GM12878 (cell line): ENCODE results near the gene LUM. TPM values are rescaled to one million over a fixed set of nuclear protein-coding genes. Genes with fewer than 3 reads are reported as not detected.

Experiments used
- ATAC-seq: fragments of 200-7000 bp; cut with Tn5 transposase; 3 replicates; pipeline ENCODE4 v1.9.1; 2020; ENCODE audit warnings: mild to moderate bottlenecking, moderate library complexity
- BruUV-seq: library from RNA; stranded (reverse); fragments of 400-500 nt; replicated peaks from 2 replicates; lab custom pipeline; 2021; lab: Mats Ljungman, UMichigan
- CTCF ChIA-PET: fragments of 300-600 bp; sonication (Branson Sonifier 250); formaldehyde crosslinking; extraction: SDS; loops from one replicate; lab custom pipeline; 2021; ENCODE audit warnings: inconsistent platforms; lab: Yijun Ruan, JAX
- POLR2A ChIA-PET: fragments of 350-600 bp; formaldehyde crosslinking; extraction: SDS; loops from one replicate; lab custom pipeline; 2021; ENCODE audit warnings: inconsistent platforms; lab: Charles Lee
- RAD21 ChIA-PET: fragments of 300-600 bp; sonication (Branson Sonifier 250); formaldehyde crosslinking; loops from one replicate; lab custom pipeline; 2023; ENCODE audit warnings: antibody characterized with exemption; ENCODE audit not compliant: unreplicated experiment; lab: Charles Lee
- SMC1A ChIA-PET: fragments of 300-600 bp; sonication (Branson Sonifier 250); formaldehyde crosslinking; loops from one replicate; lab custom pipeline; 2023; ENCODE audit not compliant: unreplicated experiment, uncharacterized antibody; lab: Charles Lee
- DNase-seq: peaks from one replicate; pipeline ENCODE4 v3.0.0-alpha.2; 2011; ENCODE audit warnings: low read depth, low spot score
- FAIRE-seq: peaks from 3 replicates; lab custom pipeline; 2011; peaks lifted over from hg19 to GRCh38; lab: Jason Lieb, UNC
- H2AFZ ChIP-seq: 2 replicates; pipeline ENCODE4 v1.6.0; 2011; ENCODE audit warnings: low read depth, low read length, control low read depth; ENCODE audit not compliant: control insufficient read depth
- H3K27ac ChIP-seq: 2 replicates; pipeline ENCODE4 v1.5.1; 2011; ENCODE audit warnings: control low read depth; ENCODE audit not compliant: control insufficient read depth, insufficient read depth
- H3K27me3 ChIP-seq, 2 experiments: replicated peaks in 1 of 2; 2 replicates each; pipeline versions ENCODE4 v1.6.0 to v1.6.1; 2011; ENCODE audit warnings: low read length in 1 of 2; ENCODE audit not compliant: control insufficient read depth in 2 of 2, insufficient read depth in 2 of 2
- H3K36me3 ChIP-seq, 2 experiments: 2 replicates each; pipeline ENCODE4 v1.5.1; 2011; ENCODE audit warnings: low read length in 1 of 2; ENCODE audit not compliant: control insufficient read depth in 2 of 2, insufficient read depth in 2 of 2
- H3K4me1 ChIP-seq: 2 replicates; pipeline ENCODE4 v1.6.1; 2011; ENCODE audit warnings: mild to moderate bottlenecking, low read length, moderate library complexity, mixed read lengths; ENCODE audit not compliant: control insufficient read depth, insufficient read depth
- H3K4me2 ChIP-seq: 2 replicates; pipeline ENCODE4 v1.6.0; 2011; ENCODE audit warnings: control low read depth; ENCODE audit not compliant: control insufficient read depth, insufficient read depth
- H3K4me3 ChIP-seq: fragments of 200-600 bp; sonication (generic); 2 replicates; pipeline ENCODE4 v1.5.1; 2016
- H3K79me2 ChIP-seq: 2 replicates; pipeline ENCODE4 v1.6.0; 2011; ENCODE audit warnings: low read length; ENCODE audit not compliant: control insufficient read depth, insufficient read depth
- H3K9ac ChIP-seq: 2 replicates; pipeline ENCODE4 v1.8.0; 2011; ENCODE audit warnings: low read length, control low read depth, mixed read lengths; ENCODE audit not compliant: control insufficient read depth, insufficient read depth
- H3K9me3 ChIP-seq: replicated peaks from 3 replicates; pipeline ENCODE4 v1.5.1; 2011; ENCODE audit warnings: mild to moderate bottlenecking, low read length; ENCODE audit not compliant: control insufficient read depth, insufficient read depth
- H4K20me1 ChIP-seq: 2 replicates; pipeline ENCODE4 v1.6.0; 2011; ENCODE audit not compliant: control insufficient read depth, insufficient read depth
- CBX3 ChIP-seq: fragments of 200-600 bp; sonication (generic); IDR thresholded peaks from 2 replicates; pipeline ENCODE4 v1.6.1; 2016; ENCODE audit warnings: low read depth, borderline replicate concordance
- HCFC1 ChIP-seq: fragments of 150-350 bp; IDR thresholded peaks from 2 replicates; pipeline ENCODE4 v1.6.1; 2014; ENCODE audit warnings: low read length
- NFYB ChIP-seq: IDR thresholded peaks from 2 replicates; pipeline ENCODE4 v1.6.1; 2011; ENCODE audit warnings: low read depth, mild to moderate bottlenecking, low read length, improper control_type of control experiment, moderate library complexity; ENCODE audit not compliant: insufficient read depth
- SKIL ChIP-seq: fragments of 450-650 bp; IDR thresholded peaks from 2 replicates; pipeline ENCODE4 v1.6.1; 2017; ENCODE audit warnings: mild to moderate bottlenecking, low read depth, inconsistent platforms; ENCODE audit not compliant: poor library complexity, severe bottlenecking
- TCF7 ChIP-seq: IDR thresholded peaks from 2 replicates; pipeline ENCODE4 v1.6.1; 2014; ENCODE audit warnings: antibody characterized with exemption, borderline replicate concordance
- YBX1 ChIP-seq: fragments of 450-650 bp; IDR thresholded peaks from 2 replicates; pipeline ENCODE4 v1.6.1; 2016; ENCODE audit warnings: antibody characterized with exemption
- WGBS: methylation state at CpG from one replicate; pipeline ENCODE4 v1.1.6; 2016; ENCODE audit warnings: low lambda C conversion rate; ENCODE audit not compliant: insufficient replicate concordance, insufficient coverage; ENCODE audit errors: missing lambda C conversion rate; 5-methylcytosine and 5-hydroxymethylcytosine counted together
- in situ Hi-C: fragments of 300-500 bp; cut with MboI; formaldehyde crosslinking; loops from 9 replicates; pipeline ENCODE4 v1.14.3; 2018; ENCODE audit warnings: mixed read lengths
- intact Hi-C: fragments of 100-400 bp; cut with micrococcal nuclease; formaldehyde crosslinking; loops from one replicate; pipeline ENCODE4 v1.14.2; 2022; ENCODE audit not compliant: unreplicated experiment
- polyA plus RNA-seq, 11 experiments: library from polyadenylated mRNA; depleted of rRNA in 4 of 11; unstranded in 6 of 11; stranded (reverse) in 5 of 11; fragments of >200 nt; fragmentation: Nextera tagmentation in 4 of 11; fragmentation: Illumina TruSeq in 1 of 11; extraction: Ambion mirVana in 4 of 11; extraction: Trizol in 1 of 11; gene quantifications; 1 replicate in 1 of 11; 2 replicates in 10 of 11; pipeline versions ENCODE4 v1.2.1 to v1.2.3, GENCODE V29; 2011 to 2016; ENCODE audit warnings: inconsistent platforms in 2 of 11, missing spikeins in 2 of 11, low read depth in 1 of 11
- total RNA-seq, 4 experiments: library from RNA; depleted of rRNA in 3 of 4; stranded (reverse); fragments of >200 nt in 3 of 4; fragmentation: Illumina TruSeq in 1 of 4; extraction: Trizol in 1 of 4; gene quantifications; 2 replicates each; pipeline versions ENCODE4 v1.2.1 to v1.2.3, GENCODE V29; 2013 to 2021

Gene LUM
- total and polyA plus RNA-seq, 10 of the 15 experiments (the other 5 are each of a cell fraction or from before 2014, with no cell fraction given), result 0.09 to 0.31 TPM; not detected in 8

GRCh38 chr12:91140026-91140931, 29.0 kb upstream of the LUM start:
- Histone ChIP-seq H2AFZ (no peak overlapping the region), H3K4me1 (no peaks in the 10 kb centered on the region), H3K9ac (no peak overlapping the region), H3K36me3 (no peaks in the 10 kb centered on the region), H3K27me3 (no peaks in the 10 kb centered on the region), H3K9me3 (no peaks in the 10 kb centered on the region), H4K20me1 (no peaks in the 10 kb centered on the region), H3K4me3 (no peak overlapping the region), H3K4me2 (no peak overlapping the region), H3K79me2 (no peaks in the 10 kb centered on the region), H3K27ac (no peak overlapping the region)
- ATAC-seq (no peak), FAIRE-seq (no peak), DNase-seq (no peak)
- ChIA-PET POLR2A (no interaction called here), RAD21 (no interaction called here), CTCF (no interaction called here), SMC1A (no interaction called here)
- WGBS, result 87% methylated on average over 1 of the region's 1 CpG
- BruUV-seq, result no TSS peak
- TF ChIP-seq NFYB (no peak), SKIL (no peak), CBX3 (no peak), TCF7 (no peak), HCFC1 (no peak), YBX1 (no peak)
- intact Hi-C loops (no loop called here), in situ Hi-C loops (no loop called here)
